Keratinocyte (primary cell): Measurements from ENCODE around the gene FAAP20. TPM values are rescaled to one million over a fixed set of nuclear protein-coding genes. Genes with fewer than 3 reads are reported as not detected.

Source experiments
- DNase-seq: peaks from one replicate; pipeline ENCODE4 v3.0.0-alpha.2; 2011; ENCODE audit warnings: low read depth, missing footprints, low spot score
- FAIRE-seq: peaks from 2 replicates; lab custom pipeline; 2011; peaks lifted over from hg19 to GRCh38; lab: Jason Lieb, UNC
- H2AFZ ChIP-seq: 2 replicates; pipeline ENCODE4 v1.6.0; 2012; ENCODE audit warnings: low read length, control low read depth, inconsistent platforms; ENCODE audit not compliant: control insufficient read depth
- H3K27ac ChIP-seq: 2 replicates; pipeline ENCODE4 v1.5.1; 2011; ENCODE audit warnings: low read length; ENCODE audit not compliant: control insufficient read depth, insufficient read depth
- H3K27me3 ChIP-seq: 3 replicates; pipeline ENCODE4 v1.6.0; 2011; ENCODE audit warnings: low read length; ENCODE audit not compliant: control insufficient read depth, insufficient read depth; ENCODE audit errors: extremely low read depth
- H3K36me3 ChIP-seq, 2 experiments: 2 replicates in 1 of 2; 3 replicates in 1 of 2; pipeline ENCODE4 v1.5.1; 2011; ENCODE audit warnings: low read length in 2 of 2, mild to moderate bottlenecking in 1 of 2; ENCODE audit not compliant: control insufficient read depth in 2 of 2, insufficient read depth in 2 of 2; ENCODE audit errors: extremely low read depth in 1 of 2
- H3K4me1 ChIP-seq: 3 replicates; pipeline ENCODE4 v1.5.1; 2011; ENCODE audit warnings: low read length; ENCODE audit not compliant: control insufficient read depth, insufficient read depth; ENCODE audit errors: extremely low read depth
- H3K4me2 ChIP-seq: 3 replicates; pipeline ENCODE4 v1.6.0; 2011; ENCODE audit warnings: low read depth, low read length; ENCODE audit not compliant: control insufficient read depth, insufficient read depth; ENCODE audit errors: extremely low read depth
- H3K4me3 ChIP-seq, 3 experiments: fragments of 200-600 bp in 1 of 3; sonication (generic) in 1 of 3; 2 replicates in 2 of 3; 3 replicates in 1 of 3; pipeline ENCODE4 v1.5.1; 2011 to 2016; ENCODE audit warnings: low read length in 3 of 3, mild to moderate bottlenecking in 3 of 3, control low read depth in 2 of 3, inconsistent platforms in 1 of 3, low read depth in 1 of 3, mixed read lengths in 1 of 3, mixed run types in 1 of 3, moderate library complexity in 1 of 3; ENCODE audit not compliant: control insufficient read depth in 2 of 3, insufficient read depth in 2 of 3; ENCODE audit errors: extremely low read depth in 1 of 3
- H3K79me2 ChIP-seq: 2 replicates; pipeline ENCODE4 v1.6.0; 2012; ENCODE audit warnings: low read length; ENCODE audit not compliant: control insufficient read depth, insufficient read depth
- H3K9ac ChIP-seq: 3 replicates; pipeline ENCODE4 v1.6.0; 2011; ENCODE audit warnings: low read length; ENCODE audit not compliant: control insufficient read depth, insufficient read depth; ENCODE audit errors: extremely low read depth
- H3K9me1 ChIP-seq: 3 replicates; pipeline ENCODE4 v1.6.0; 2011; ENCODE audit warnings: low read length; ENCODE audit not compliant: control insufficient read depth, insufficient read depth; ENCODE audit errors: extremely low read depth
- H3K9me3 ChIP-seq: 2 replicates; pipeline ENCODE4 v1.5.1; 2012; ENCODE audit warnings: low read depth, low read length; ENCODE audit not compliant: control insufficient read depth
- H4K20me1 ChIP-seq: 3 replicates; pipeline ENCODE4 v1.6.0; 2011; ENCODE audit warnings: low read length; ENCODE audit not compliant: control insufficient read depth, insufficient read depth; ENCODE audit errors: extremely low read depth
- CTCF ChIP-seq, 3 experiments: IDR thresholded peaks in 1 of 3; conservative IDR thresholded peaks in 1 of 3; optimal IDR thresholded peaks in 1 of 3; 2 replicates in 2 of 3; 3 replicates in 1 of 3; pipeline versions ENCODE3 to v1.5.1; 2011; ENCODE audit warnings: low read length in 3 of 3, mild to moderate bottlenecking in 3 of 3, moderate library complexity in 2 of 3, control low read depth in 1 of 3, inconsistent platforms in 1 of 3; ENCODE audit not compliant: insufficient read depth in 2 of 3; ENCODE audit errors: extremely low read depth in 1 of 3
- EZH2 ChIP-seq: IDR thresholded peaks from one replicate; pipeline ENCODE4 v1.6.1; 2012; ENCODE audit warnings: inconsistent platforms, mild to moderate bottlenecking, low read length, moderate library complexity
- dilution Hi-C: fragments of 300-500 bp; cut with MboI; formaldehyde crosslinking; loops from one replicate; pipeline ENCODE4 v1.7.0; 2020; ENCODE audit warnings: low sequenced_read_pairs; ENCODE audit not compliant: extremely low pct_ligation_motif_present
- polyA plus RNA-seq, 5 experiments: library from polyadenylated mRNA; depleted of rRNA in 3 of 5; stranded (reverse) in 3 of 5; stranded (forward) in 1 of 5; unstranded in 1 of 5; fragments of >200 nt; gene quantifications; 1 replicate in 1 of 5; 2 replicates in 3 of 5; 3 replicates in 1 of 5; pipeline versions ENCODE4 v1.2.1 to v1.2.3, GENCODE V29; 2011 to 2012; ENCODE audit warnings: missing spikeins in 2 of 5, low read depth in 1 of 5, low replicate concordance in 1 of 5

FAAP20 gene
- polyA plus RNA-seq, 1 donor (not counting 4 experiments of a cell fraction or from before 2014, with no cell fraction given), result 7.3 TPM

DNA sequence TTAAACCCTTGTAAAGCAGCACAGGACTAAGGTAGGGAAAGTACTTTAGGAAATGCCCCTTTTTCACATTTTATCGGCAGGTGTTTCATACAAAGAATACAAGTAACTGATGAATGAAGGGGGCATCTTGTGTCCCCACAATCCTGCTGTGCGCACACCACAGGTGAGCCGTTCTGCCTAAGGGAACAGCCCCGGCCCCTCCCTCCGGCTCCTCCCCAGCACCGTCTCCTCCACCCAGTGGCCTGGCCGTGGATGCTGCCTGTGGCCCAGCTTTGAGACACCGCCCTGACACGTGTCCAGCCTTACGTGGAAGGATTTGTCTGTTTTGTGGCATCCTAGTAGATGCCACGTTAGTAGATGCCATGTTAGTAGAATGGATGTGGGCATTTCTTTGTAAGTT, 12.8 kb downstream of the FAAP20 start:
- Histone ChIP-seq H4K20me1 (peaks cover 2% of the 10 kb centered on the region), H2AFZ (no peak overlapping the region), H3K4me2 (no peak overlapping the region), H3K9ac (no peak overlapping the region), H3K36me3 (peaks cover 12 to 18% of the 10 kb centered on the region in 2 experiments), H3K9me1 (no peaks in the 10 kb centered on the region), H3K79me2 (no peaks in the 10 kb centered on the region), H3K4me1 (no peaks in the 10 kb centered on the region), H3K9me3 (no peaks in the 10 kb centered on the region), H3K27me3 (no peaks in the 10 kb centered on the region), H3K27ac (no peak overlapping the region), H3K4me3 (no peak overlapping the region)
- dilution Hi-C loops, result no loop called here
- DNase-seq, result no peak
- TF ChIP-seq EZH2 (no peak), CTCF (optimal IDR thresholded peaks at IDR 0.05 in 1 of 3, IDR thresholded peaks at IDR 0.05 in 1 of 3, conservative IDR thresholded peaks at IDR 0.05 in 1 of 3; ENCODE audit: extremely low read depth in 1 of 3, insufficient read depth in 2 of 3, low read length in 3 of 3) (no peak)
- no peak for FAIRE-seq

- no peaks in the 10 kb centered on the region for H4K20me1 ChIP-seq
- H3K4me1 ChIP-seq, result no peaks in the 10 kb centered on the region
- dilution Hi-C loops, result no loop called here
- H3K36me3 ChIP-seq, result peaks cover 12 to 19% of the 10 kb centered on the region in 2 experiments
- no peak overlapping the region for H3K4me2 ChIP-seq
- TF ChIP-seq CTCF (optimal IDR thresholded peaks at IDR 0.05 in 1 of 3, IDR thresholded peaks at IDR 0.05 in 1 of 3, conservative IDR thresholded peaks at IDR 0.05 in 1 of 3; ENCODE audit: extremely low read depth in 1 of 3, insufficient read depth in 2 of 3, low read length in 3 of 3), result no peak
- TF ChIP-seq EZH2, result no peak
- DNase-seq (no peak), FAIRE-seq (no peak)
- H2AFZ ChIP-seq, result no peak overlapping the region
- no peak overlapping the region for H3K4me3 ChIP-seq
- no peaks in the 10 kb centered on the region for H3K9me3 ChIP-seq
- H3K9me1 ChIP-seq, result no peaks in the 10 kb centered on the region
- H3K27ac ChIP-seq, result no peak overlapping the region
- H3K9ac ChIP-seq, result no peak overlapping the region
- H3K79me2 ChIP-seq, result no peaks in the 10 kb centered on the region
- H3K27me3 ChIP-seq, result no peaks in the 10 kb centered on the region
Observed at GRCh38 chr1:2181271-2181670, 13.3 kb downstream of the FAAP20 start.
